Peyer's patch (tissue), 4 donors: ENCODE data around the gene TIPIN. TPM values are rescaled to one million over a fixed set of nuclear protein-coding genes. Genes with fewer than 3 reads are reported as not detected.

Source experiments
- DNase-seq, 3 donors: peaks; one replicate each; pipeline ENCODE4 v3.0.0-alpha.2; 2017 to 2019
- H3K27ac ChIP-seq, 4 donors: fragments of 200-600 bp; sonication (generic); one replicate each; pipeline ENCODE4 v1.5.1; 2016 to 2019
- H3K27me3 ChIP-seq, 2 donors: fragments of 200-600 bp; sonication (generic); one replicate each; pipeline ENCODE4 v1.5.1; 2019
- H3K36me3 ChIP-seq, 3 donors: fragments of 200-600 bp; sonication (generic); one replicate each; pipeline ENCODE4 v1.5.1; 2016 to 2019
- H3K4me1 ChIP-seq, 4 donors: fragments of 200-600 bp; sonication (generic); one replicate each; pipeline ENCODE4 v1.5.1; 2016 to 2019
- H3K4me3 ChIP-seq, 4 donors: fragments of 200-600 bp; sonication (generic); 1 replicate in 3 of 4; 2 replicates in 1 of 4; pipeline ENCODE4 v1.5.1; 2016 to 2019; ENCODE audit warnings: mild to moderate bottlenecking in 1 of 4
- H3K9me3 ChIP-seq, 4 donors: fragments of 200-600 bp; sonication (generic); one replicate each; pipeline ENCODE4 v1.5.1; 2016 to 2019; ENCODE audit warnings: mild to moderate bottlenecking in 1 of 4
- POLR2A ChIP-seq, 2 donors: fragments of 450-650 bp; IDR thresholded peaks; one replicate each; pipeline ENCODE4 v1.5.1; 2017; ENCODE audit warnings: antibody characterized with exemption in 2 of 2, mild to moderate bottlenecking in 2 of 2, moderate library complexity in 2 of 2
- total RNA-seq, 4 donors: library from RNA; depleted of rRNA; stranded (reverse); fragments of >200 nt; gene quantifications; one replicate each; pipeline ENCODE4 v1.1.0, GENCODE V29; 2016
- TF ChIP-seq, protein P1 (sequence below), 6 experiments: fragments of 450-650 bp in 4 of 6; fragments of 200-600 bp in 2 of 6; sonication (generic) in 1 of 6; IDR thresholded peaks; one replicate each; pipeline ENCODE4 v1.5.1; 2017 to 2019; ENCODE audit warnings: antibody characterized with exemption in 6 of 6, mild to moderate bottlenecking in 3 of 6, moderate library complexity in 1 of 6

Gene TIPIN, protein sequence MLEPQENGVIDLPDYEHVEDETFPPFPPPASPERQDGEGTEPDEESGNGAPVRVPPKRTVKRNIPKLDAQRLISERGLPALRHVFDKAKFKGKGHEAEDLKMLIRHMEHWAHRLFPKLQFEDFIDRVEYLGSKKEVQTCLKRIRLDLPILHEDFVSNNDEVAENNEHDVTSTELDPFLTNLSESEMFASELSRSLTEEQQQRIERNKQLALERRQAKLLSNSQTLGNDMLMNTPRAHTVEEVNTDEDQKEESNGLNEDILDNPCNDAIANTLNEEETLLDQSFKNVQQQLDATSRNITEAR
- 10 to 100 TPM in 1 of 4 donors, 1 to 10 TPM in 3; 2.6 to 10.6 (median 6.8) TPM for total RNA-seq

DNA sequence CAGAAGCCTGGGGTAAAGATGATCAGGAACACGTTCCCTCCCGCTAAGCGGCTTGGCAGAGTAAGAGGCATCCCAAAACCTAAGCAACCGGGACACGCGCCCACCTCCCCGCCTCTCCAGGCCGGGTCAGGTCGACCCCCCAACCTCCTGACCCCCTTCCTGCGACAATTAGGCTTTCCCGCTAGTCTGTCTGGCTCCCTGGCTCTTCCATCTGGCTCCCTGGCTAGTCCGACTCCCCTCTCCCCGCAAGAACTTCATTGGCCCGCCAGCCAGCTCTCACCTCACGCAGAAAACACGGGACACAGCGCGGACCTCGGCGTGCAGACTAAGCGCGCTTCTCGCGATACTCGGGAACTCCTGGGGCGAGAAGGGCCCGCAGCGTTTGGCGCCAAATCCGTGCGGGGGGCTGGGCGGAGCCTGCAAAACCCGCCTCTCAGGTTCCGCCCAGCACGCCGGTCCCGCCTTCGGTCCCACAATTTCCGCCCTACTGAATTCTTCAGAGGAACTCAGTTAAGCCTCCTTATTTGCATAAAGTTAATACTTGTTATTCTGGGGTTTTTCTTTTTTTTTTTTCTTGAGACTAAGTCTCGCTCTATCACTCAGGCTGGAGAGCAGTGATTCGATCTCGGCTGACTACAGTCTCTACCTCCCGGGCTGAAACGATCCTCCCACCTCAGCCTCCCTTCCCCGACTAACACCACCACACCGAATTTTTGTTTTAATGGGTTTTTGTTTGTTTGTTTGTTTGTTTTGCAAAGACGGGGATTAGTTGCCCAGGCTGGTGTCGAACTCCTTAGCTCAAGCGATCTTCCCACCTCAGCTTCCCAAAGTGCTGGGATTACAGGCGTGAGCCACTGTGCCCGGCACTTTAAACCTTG is at the start of gene TIPIN:
TIPIN (minus strand) TSS at position 327 of the 878 bp plus-strand sequence. CDS start 3,738 bp downstream, outside the sequence.
- Histone ChIP-seq H3K27me3 (no peaks in the 10 kb centered on the region), H3K9me3 (no peaks in the 10 kb centered on the region), H3K4me1 (no peaks in the 10 kb centered on the region), H3K36me3 (no peaks in the 10 kb centered on the region), H3K27ac (peak within 1 kb of the TSS; percentile 61 to 83 (median 78)), H3K4me3 (peak within 1 kb of the TSS; percentile 48 to 80 (median 69))
- DNase-seq = peak; percentile 96 to 99 (median 97)
- TF ChIP-seq, protein P1, sequence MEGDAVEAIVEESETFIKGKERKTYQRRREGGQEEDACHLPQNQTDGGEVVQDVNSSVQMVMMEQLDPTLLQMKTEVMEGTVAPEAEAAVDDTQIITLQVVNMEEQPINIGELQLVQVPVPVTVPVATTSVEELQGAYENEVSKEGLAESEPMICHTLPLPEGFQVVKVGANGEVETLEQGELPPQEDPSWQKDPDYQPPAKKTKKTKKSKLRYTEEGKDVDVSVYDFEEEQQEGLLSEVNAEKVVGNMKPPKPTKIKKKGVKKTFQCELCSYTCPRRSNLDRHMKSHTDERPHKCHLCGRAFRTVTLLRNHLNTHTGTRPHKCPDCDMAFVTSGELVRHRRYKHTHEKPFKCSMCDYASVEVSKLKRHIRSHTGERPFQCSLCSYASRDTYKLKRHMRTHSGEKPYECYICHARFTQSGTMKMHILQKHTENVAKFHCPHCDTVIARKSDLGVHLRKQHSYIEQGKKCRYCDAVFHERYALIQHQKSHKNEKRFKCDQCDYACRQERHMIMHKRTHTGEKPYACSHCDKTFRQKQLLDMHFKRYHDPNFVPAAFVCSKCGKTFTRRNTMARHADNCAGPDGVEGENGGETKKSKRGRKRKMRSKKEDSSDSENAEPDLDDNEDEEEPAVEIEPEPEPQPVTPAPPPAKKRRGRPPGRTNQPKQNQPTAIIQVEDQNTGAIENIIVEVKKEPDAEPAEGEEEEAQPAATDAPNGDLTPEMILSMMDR (IDR thresholded peaks at IDR 0.05) = no peak
- peak; percentile 20 to 33 for TF ChIP-seq POLR2A (IDR thresholded peaks at IDR 0.05)

DNA sequence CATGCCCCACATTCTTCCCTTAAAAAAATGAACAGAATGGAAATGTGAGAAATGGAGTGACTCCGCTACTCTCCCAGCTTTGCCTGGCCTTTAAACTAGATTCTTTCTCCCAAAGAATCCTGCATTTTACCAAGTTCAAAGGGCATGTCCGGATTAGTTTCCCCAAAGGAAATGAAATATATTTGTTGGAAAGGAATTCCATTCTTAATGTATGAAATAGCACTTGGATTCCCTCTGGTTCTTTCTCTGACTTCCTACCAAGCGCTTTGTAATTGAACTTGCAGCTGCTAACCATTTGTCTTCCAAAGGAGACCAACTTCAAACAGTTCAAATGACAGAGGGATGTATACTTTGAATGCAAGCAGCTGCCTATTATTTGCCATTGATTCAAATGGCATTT is 49.1 kb upstream of the TIPIN start:
- no peaks in the 10 kb centered on the region for H3K9me3 ChIP-seq
- no peaks in the 10 kb centered on the region for H3K27me3 ChIP-seq
- H3K4me3 ChIP-seq = no peak overlapping the region
- no peak overlapping the region for H3K27ac ChIP-seq
- H3K36me3 ChIP-seq = no peaks in the 10 kb centered on the region
- no peak for DNase-seq
- H3K4me1 ChIP-seq = peaks cover 0 to 7% (median 0%) of the 10 kb centered on the region in 4 donors
- TF ChIP-seq, protein P1 (IDR thresholded peaks at IDR 0.05) = no peak
- no peak for TF ChIP-seq POLR2A (IDR thresholded peaks at IDR 0.05)

DNA sequence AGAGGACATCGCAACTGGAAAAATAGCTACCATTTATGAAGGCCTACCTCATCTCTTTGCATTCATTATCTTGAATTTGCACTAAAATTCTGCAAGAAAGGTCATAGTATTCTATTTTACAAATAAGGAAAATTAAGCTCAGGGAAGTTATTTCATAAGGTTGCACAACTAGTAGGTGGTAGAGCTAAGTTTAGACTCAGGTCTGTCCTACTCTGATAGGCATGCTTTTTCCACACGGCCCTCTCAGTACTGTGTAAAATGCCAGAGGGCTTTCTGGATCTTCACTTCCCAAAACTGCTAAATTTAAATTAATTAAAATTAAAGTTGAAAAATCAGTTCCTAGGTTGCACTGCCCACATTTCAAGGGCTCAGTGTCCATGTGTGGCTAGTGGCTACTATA is 48.5 kb upstream of the TIPIN start:
- DNase-seq = no peak
- Histone ChIP-seq H3K27me3 (no peaks in the 10 kb centered on the region), H3K36me3 (no peaks in the 10 kb centered on the region), H3K4me1 (peaks cover 0 to 7% (median 0%) of the 10 kb centered on the region in 4 donors), H3K27ac (no peak overlapping the region), H3K4me3 (no peak overlapping the region), H3K9me3 (no peaks in the 10 kb centered on the region)
- TF ChIP-seq, protein P1 (IDR thresholded peaks at IDR 0.05) = no peak
- TF ChIP-seq POLR2A (IDR thresholded peaks at IDR 0.05) = no peak

DNA sequence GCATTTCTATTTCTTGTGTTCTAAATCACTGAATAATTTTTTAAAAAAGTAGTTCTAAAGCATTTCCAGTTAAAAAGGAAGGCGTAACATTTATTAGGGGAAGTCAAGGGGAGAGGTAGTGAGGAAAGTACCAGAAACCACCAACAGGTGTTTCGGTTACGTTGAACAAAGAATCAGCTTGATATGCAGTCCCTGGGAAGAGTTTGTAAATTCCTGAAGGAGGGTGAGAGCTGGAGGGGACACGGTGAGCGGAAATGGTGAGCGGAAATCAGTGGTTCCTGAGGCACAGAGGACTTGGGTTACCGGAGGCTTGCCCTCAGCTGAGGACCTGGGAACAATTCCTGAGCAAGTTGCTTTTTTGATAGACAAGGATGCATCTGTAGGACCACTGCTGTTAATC is 48.0 kb upstream of the TIPIN start:
- Histone ChIP-seq H3K4me3 (no peak overlapping the region), H3K9me3 (no peaks in the 10 kb centered on the region), H3K27ac (no peak overlapping the region), H3K36me3 (no peaks in the 10 kb centered on the region), H3K4me1 (peaks cover 0 to 7% (median 0%) of the 10 kb centered on the region in 4 donors), H3K27me3 (no peaks in the 10 kb centered on the region)
- TF ChIP-seq, protein P1 (IDR thresholded peaks at IDR 0.05) = peak in 1 of 6 experiments; percentile 8
- TF ChIP-seq POLR2A (IDR thresholded peaks at IDR 0.05) = no peak
- DNase-seq = no peak

DNA sequence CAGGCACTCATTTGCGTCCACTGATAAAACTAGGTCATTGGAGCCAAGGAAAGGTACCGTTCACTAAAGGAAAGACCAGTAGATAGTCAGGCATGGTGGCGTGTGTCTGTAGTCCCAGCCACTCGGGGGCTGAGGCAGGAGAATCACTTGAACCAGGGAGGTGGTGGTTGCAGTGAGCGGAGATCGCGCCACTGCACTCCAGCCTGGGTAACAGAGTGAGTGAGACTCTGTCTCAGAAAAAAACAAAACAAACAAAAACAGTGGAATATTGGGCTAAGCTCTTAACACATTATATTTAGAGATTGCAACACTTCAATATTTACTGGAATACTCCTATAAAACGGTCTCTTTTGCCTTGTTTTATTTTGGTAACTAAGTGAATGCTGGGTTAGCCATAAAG is 47.6 kb upstream of the TIPIN start:
- H3K9me3 ChIP-seq = no peaks in the 10 kb centered on the region
- no peak overlapping the region for H3K27ac ChIP-seq
- H3K27me3 ChIP-seq = no peaks in the 10 kb centered on the region
- H3K4me1 ChIP-seq = peaks cover 0 to 7% (median 0%) of the 10 kb centered on the region in 4 donors
- no peaks in the 10 kb centered on the region for H3K36me3 ChIP-seq
- DNase-seq = no peak
- TF ChIP-seq POLR2A (IDR thresholded peaks at IDR 0.05) = no peak
- TF ChIP-seq, protein P1 (IDR thresholded peaks at IDR 0.05) = no peak
- H3K4me3 ChIP-seq = no peak overlapping the region
